ENCODE data around the gene ACOX2.

DNA sequence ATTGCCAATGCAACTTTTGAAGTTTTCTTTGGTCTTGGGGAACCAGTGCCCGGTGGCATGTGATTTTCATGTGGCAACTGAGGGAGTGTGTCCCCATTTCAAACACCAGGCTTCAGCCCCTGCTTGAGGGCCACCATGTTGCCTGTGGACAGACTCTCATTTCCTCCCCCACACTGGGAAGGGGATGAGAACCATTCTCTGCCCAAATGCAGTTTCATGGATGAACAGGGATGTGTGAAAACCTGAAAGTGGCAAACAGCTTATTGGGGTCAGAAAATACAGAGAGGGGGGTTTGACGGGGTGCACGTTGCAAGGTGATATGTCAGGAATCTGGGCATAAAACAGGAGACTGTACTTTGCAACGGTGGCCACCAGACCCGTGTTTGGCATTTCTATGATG is 33.9 kb upstream of the ACOX2 start:
- TF ChIP-seq, protein P1, sequence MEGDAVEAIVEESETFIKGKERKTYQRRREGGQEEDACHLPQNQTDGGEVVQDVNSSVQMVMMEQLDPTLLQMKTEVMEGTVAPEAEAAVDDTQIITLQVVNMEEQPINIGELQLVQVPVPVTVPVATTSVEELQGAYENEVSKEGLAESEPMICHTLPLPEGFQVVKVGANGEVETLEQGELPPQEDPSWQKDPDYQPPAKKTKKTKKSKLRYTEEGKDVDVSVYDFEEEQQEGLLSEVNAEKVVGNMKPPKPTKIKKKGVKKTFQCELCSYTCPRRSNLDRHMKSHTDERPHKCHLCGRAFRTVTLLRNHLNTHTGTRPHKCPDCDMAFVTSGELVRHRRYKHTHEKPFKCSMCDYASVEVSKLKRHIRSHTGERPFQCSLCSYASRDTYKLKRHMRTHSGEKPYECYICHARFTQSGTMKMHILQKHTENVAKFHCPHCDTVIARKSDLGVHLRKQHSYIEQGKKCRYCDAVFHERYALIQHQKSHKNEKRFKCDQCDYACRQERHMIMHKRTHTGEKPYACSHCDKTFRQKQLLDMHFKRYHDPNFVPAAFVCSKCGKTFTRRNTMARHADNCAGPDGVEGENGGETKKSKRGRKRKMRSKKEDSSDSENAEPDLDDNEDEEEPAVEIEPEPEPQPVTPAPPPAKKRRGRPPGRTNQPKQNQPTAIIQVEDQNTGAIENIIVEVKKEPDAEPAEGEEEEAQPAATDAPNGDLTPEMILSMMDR (IDR thresholded peaks at IDR 0.05; ENCODE audit: low read depth, low read length, poor library complexity, severe bottlenecking), result no peak
- no peak for TF ChIP-seq EZH2phosphoT487 (IDR thresholded peaks at IDR 0.05; ENCODE audit: borderline replicate concordance, low read length)

Data from DOHH2 (cell line).